ENCODE data around the gene ATAD5. TPM values are rescaled to one million over a fixed set of nuclear protein-coding genes. Genes with fewer than 3 reads are reported as not detected.

The ATAD5 gene
- total and polyA plus RNA-seq, 12 donors, result 0.14 to 1.4 (median 0.44) TPM

- H3K36me3 ChIP-seq, result no peaks in the 10 kb centered on the region
- no peaks in the 10 kb centered on the region for H3K27me3 ChIP-seq
- no peak overlapping the region for H3K4me3 ChIP-seq
- no peak for DNase-seq
- TF ChIP-seq CTCF (IDR thresholded peaks at IDR 0.05), result no peak
- no peaks in the 10 kb centered on the region for H3K9me3 ChIP-seq
- H3K4me1 ChIP-seq, result no peaks in the 10 kb centered on the region
- intact Hi-C loops (cut with DNase I), result no loop called here
- ATAC-seq, result no peak
- H3K27ac ChIP-seq, result no peak overlapping the region
These were observed 82.2 kb downstream of the ATAD5 start for GRCh38 chr17:30913955-30914354.

- Histone ChIP-seq H3K27me3 (peaks cover 0 to 6% (median 0%) of the 10 kb centered on the region in 7 donors), H3K4me3 (no peak overlapping the region), H3K4me1 (peaks cover 0 to 7% (median 3%) of the 10 kb centered on the region in 9 donors), H3K27ac (no peak overlapping the region), H3K36me3 (no peaks in the 10 kb centered on the region), H3K9me3 (no peaks in the 10 kb centered on the region)
- intact Hi-C loops (cut with DNase I), result no loop called here
- WGBS, 2 donors, result 78 to 81% methylated on average over 5 of the region's 5 CpGs
- no peak for DNase-seq
- no peak for ATAC-seq
- no peak for TF ChIP-seq CTCF (IDR thresholded peaks at IDR 0.05)
These were observed 84.3 kb downstream of the ATAD5 start for GRCh38 chr17:30915833-30916611.

GRCh38 chr17:30917050-30917449, 85.3 kb downstream of the ATAD5 start:
- no peak for DNase-seq
- Histone ChIP-seq H3K27me3 (peaks cover 0 to 16% (median 8%) of the 10 kb centered on the region in 7 donors), H3K4me1 (peaks cover 0 to 13% (median 6%) of the 10 kb centered on the region in 9 donors), H3K27ac (no peak overlapping the region), H3K36me3 (no peaks in the 10 kb centered on the region), H3K9me3 (no peaks in the 10 kb centered on the region), H3K4me3 (no peak overlapping the region)
- ATAC-seq, result no peak
- intact Hi-C loops (cut with DNase I), result no loop called here
- no peak for TF ChIP-seq CTCF (IDR thresholded peaks at IDR 0.05)

GRCh38 chr17:30920282-30920681, 88.5 kb downstream of the ATAD5 start:
- no peaks in the 10 kb centered on the region for H3K9me3 ChIP-seq
- no peaks in the 10 kb centered on the region for H3K36me3 ChIP-seq
- TF ChIP-seq CTCF (IDR thresholded peaks at IDR 0.05), result peak in 1 of 9 donors; percentile 12
- DNase-seq (peak; percentile 29 to 58), ATAC-seq (peak; percentile 25 to 77 (median 58))
- 53 to 55% methylated on average over 4 of the region's 4 CpGs for WGBS, 2 donors
- peak overlapping the region in 7 of 10 donors; percentile 15 to 87 (median 52) for H3K27ac ChIP-seq
- H3K4me1 ChIP-seq, result peaks cover 0 to 26% (median 15%) of the 10 kb centered on the region in 9 donors
- H3K27me3 ChIP-seq, result peaks cover 3 to 49% (median 37%) of the 10 kb centered on the region in 7 donors
- intact Hi-C loops (cut with DNase I), result no loop called here
- no peak overlapping the region for H3K4me3 ChIP-seq

Data from heart right ventricle (tissue), 16 donors.